NCI-H2227 (cell line): Measurements from ENCODE around the gene GABRB2.
"Not testable (repeated sequence)": the region's sequence is repeated elsewhere in the genome, so short reads cannot be mapped to it uniquely, and the experiment has no call there.

Source experiments
- DNase-seq: peaks from one replicate; lab custom pipeline; 2025; ENCODE audit not compliant: unreplicated experiment; lab: John Stamatoyannopoulos, UW

The GABRB2 gene

GRCh38 chr5:161305601-161306000 lies 240.9 kb downstream of the GABRB2 start:
- no peak for DNase-seq

- DNase-seq, result no peak
Observed at GRCh38 chr5:161302559-161302958, 244.0 kb downstream of the GABRB2 start.

DNA sequence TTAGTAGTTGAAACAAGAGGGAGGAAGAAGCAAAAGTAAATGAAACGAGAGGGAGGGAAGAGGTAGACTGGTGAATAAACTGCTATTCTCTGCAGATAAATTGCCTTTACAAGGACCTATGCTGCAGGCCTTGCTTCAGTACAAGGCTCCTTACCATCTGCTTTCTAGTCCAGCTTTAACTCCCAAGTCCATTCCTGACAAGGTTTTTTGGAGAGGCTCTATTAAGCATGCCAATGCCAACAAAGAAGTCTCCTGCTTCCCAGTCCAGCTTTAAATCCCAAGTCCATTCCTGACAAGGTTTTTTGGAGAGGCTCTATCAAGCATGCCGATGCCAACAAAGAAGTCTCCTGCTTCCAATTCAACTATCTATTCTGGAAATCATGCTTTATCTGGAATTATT lies 244.9 kb downstream of the GABRB2 start:
- no peak for DNase-seq

GRCh38 chr5:161299053-161299452 lies 247.5 kb downstream of the GABRB2 start:
- DNase-seq, result no peak

GRCh38 chr5:161297388-161297787 lies 249.1 kb downstream of the GABRB2 start:
- DNase-seq, result not testable (repeated sequence)

DNA sequence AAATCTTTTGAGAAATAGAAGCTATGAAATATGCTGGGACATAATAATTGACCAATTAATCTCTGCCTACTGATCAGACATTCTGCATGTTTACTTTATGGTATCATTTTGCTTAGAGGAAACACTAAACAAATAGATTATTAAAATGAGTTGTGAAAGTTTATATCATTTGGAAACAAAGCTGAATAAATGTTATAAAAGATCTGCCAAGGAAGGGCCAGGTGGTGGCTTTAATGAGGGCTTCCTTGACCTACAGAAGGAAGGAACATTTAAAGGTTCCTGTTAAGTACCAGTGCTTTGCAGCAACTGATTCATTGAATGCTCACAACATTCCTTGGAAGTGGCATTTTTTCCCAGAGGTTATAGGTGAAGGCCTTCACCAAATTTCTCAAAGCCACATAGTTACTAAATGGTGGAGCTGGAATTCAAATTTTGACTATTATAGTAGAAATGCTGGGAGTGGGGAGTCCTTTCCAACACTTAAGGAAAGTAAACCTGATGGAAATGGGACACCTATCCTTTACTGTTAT lies 250.7 kb downstream of the GABRB2 start:
- DNase-seq, result no peak

GRCh38 chr5:161288071-161288470 lies 258.5 kb downstream of the GABRB2 start:
- no peak for DNase-seq

DNA sequence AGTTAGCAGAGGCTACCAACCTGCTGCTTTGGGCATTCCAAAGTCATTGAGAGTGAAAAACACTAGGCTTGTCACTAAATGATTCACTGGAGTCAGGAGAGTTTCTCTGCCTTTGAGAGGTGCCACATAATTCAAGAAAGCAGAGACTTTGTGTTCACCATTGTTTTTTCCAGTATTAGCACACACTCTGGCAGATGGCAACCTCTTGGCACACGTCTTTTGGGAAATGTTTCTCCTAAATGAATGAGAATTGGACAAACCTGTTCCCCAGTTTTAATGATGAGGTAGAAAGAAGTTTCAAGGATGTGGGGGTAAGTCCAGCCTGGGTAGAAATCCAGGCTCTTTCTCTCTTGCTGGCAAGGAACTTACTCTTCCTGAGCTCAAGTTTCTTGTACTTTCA lies 259.1 kb downstream of the GABRB2 start:
- DNase-seq, result no peak

GRCh38 chr5:161286066-161286655 lies 260.4 kb downstream of the GABRB2 start:
- no peak for DNase-seq

- DNase-seq, result no peak
Observed at GRCh38 chr5:161284445-161284844, 262.1 kb downstream of the GABRB2 start.

GRCh38 chr5:161283296-161283695 lies 263.2 kb downstream of the GABRB2 start:
- no peak for DNase-seq

- no peak for DNase-seq
Observed at GRCh38 chr5:161278739-161279660, 267.5 kb downstream of the GABRB2 start.

- DNase-seq, result no peak
Observed at GRCh38 chr5:161277011-161277410, 269.5 kb downstream of the GABRB2 start.

DNA sequence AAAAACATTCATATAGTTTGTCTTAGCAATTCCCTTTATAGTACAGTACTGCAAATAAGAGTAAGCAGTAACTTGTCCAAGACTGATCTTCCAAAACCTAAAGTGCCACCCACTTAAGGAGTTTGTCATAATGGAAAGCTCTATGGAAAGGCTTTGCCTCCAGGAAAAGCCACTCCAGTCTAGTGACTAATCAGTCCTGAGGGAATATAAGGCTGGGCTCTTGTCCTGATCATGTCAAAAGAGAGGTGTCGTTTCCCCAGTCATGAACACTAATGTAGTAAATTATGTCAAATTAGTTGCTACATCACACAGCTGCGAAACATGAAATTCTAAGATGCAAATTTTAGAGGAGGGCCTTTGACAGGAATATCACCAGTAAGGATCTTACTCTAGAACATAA lies 271.6 kb downstream of the GABRB2 start:
- no peak for DNase-seq

- DNase-seq, result no peak
Observed at GRCh38 chr5:161273410-161273809, 273.1 kb downstream of the GABRB2 start.

GRCh38 chr5:161271816-161272215 lies 274.7 kb downstream of the GABRB2 start:
- DNase-seq, result no peak

GRCh38 chr5:161269125-161269524 lies 277.4 kb downstream of the GABRB2 start:
- DNase-seq, result no peak

- no peak for DNase-seq
Observed at GRCh38 chr5:161266954-161267353, 279.6 kb downstream of the GABRB2 start.

DNA sequence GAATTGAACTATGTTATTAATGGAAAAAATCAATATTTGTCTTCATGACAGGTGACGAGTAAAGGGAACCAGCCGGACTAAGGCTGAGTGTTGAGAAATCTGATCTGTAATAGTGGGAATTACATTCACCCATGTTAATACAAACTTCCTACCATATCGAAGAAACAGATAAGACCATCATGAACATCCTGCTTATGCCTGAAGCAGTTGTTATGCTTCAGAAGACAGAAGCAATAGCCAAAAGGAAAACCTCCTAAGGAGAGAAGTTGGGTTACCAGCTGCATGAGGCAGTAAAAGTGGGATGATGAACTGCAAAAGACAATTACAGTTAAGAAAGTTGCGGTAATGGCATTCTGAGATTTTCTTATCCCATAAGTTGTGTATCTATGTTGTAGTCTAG lies 281.5 kb downstream of the GABRB2 start:
- no peak for DNase-seq

GRCh38 chr5:161263191-161263590 lies 283.3 kb downstream of the GABRB2 start:
- DNase-seq, result no peak

- no peak for DNase-seq
Observed at GRCh38 chr5:161261668-161262323, 284.7 kb downstream of the GABRB2 start.

GRCh38 chr5:161258438-161258837 lies 288.1 kb downstream of the GABRB2 start:
- no peak for DNase-seq
